Endothelial cell of umbilical vein (primary cell): ENCODE results near the gene SNPH. TPM values are rescaled to one million over a fixed set of nuclear protein-coding genes. Genes with fewer than 3 reads are reported as not detected.
"Not testable (repeated sequence)": the region's sequence is repeated elsewhere in the genome, so short reads cannot be mapped to it uniquely, and the experiment has no call there.

Source experiments
- BruUV-seq: library from RNA; stranded (reverse); fragments of 400-500 nt; replicated peaks from 2 replicates; lab custom pipeline; 2021; lab: Mats Ljungman, UMichigan
- CTCF ChIA-PET: fragments of 300-600, 350-600 bp; sonication (Branson Sonifier 250); formaldehyde crosslinking; loops from one replicate; lab custom pipeline; 2021; ENCODE audit warnings: antibody characterized with exemption, inconsistent platforms; lab: Charles Lee
- POLR2A ChIA-PET: fragments of 300-600, 350-600 bp; sonication (Branson Sonifier 250); formaldehyde crosslinking; loops from one replicate; lab custom pipeline; 2021; ENCODE audit warnings: antibody characterized with exemption, inconsistent platforms; lab: Charles Lee
- DNase-seq: peaks from one replicate; pipeline ENCODE4 v3.0.0-alpha.2; 2011; ENCODE audit warnings: low read depth, low spot score
- FAIRE-seq: peaks from 2 replicates; lab custom pipeline; 2011; peaks lifted over from hg19 to GRCh38; lab: Jason Lieb, UNC
- H2AFZ ChIP-seq: 2 replicates; pipeline ENCODE4 v1.6.0; 2012; ENCODE audit warnings: low read depth, low read length, control low read depth, inconsistent platforms
- H3K27ac ChIP-seq: 2 replicates; pipeline ENCODE4 v1.5.1; 2011; ENCODE audit warnings: low read depth, mild to moderate bottlenecking, control low read depth, low read length, moderate library complexity; ENCODE audit not compliant: insufficient read depth
- H3K27me3 ChIP-seq, 2 experiments: 2 replicates each; pipeline versions ENCODE4 v1.6.0 to v1.6.1; 2011; ENCODE audit warnings: low read length in 2 of 2, mixed read lengths in 1 of 2; ENCODE audit not compliant: control insufficient read depth in 2 of 2, insufficient read depth in 2 of 2
- H3K36me3 ChIP-seq, 2 experiments: 2 replicates in 1 of 2; 3 replicates in 1 of 2; pipeline ENCODE4 v1.5.1; 2011; ENCODE audit warnings: low read length in 2 of 2, mild to moderate bottlenecking in 1 of 2, moderate library complexity in 1 of 2; ENCODE audit not compliant: control insufficient read depth in 2 of 2, insufficient read depth in 2 of 2; ENCODE audit errors: extremely low read depth in 1 of 2
- H3K4me1 ChIP-seq: 3 replicates; pipeline ENCODE4 v1.5.1; 2011; ENCODE audit warnings: mild to moderate bottlenecking, low read length; ENCODE audit not compliant: control insufficient read depth, insufficient read depth; ENCODE audit errors: extremely low read depth
- H3K4me2 ChIP-seq: 2 replicates; pipeline ENCODE4 v1.6.1; 2011; ENCODE audit warnings: low read length, control low read depth, mixed read lengths; ENCODE audit not compliant: insufficient read depth
- H3K4me3 ChIP-seq, 3 experiments: fragments of 200-600 bp in 1 of 3; sonication (generic), shearing (Covaris generic) in 1 of 3; replicated peaks in 1 of 3; 2 replicates each; pipeline ENCODE4 v1.5.1; 2011 to 2016; ENCODE audit warnings: control low read depth in 3 of 3, low read length in 3 of 3, mild to moderate bottlenecking in 2 of 3, inconsistent platforms in 1 of 3, low read depth in 1 of 3, moderate library complexity in 1 of 3; ENCODE audit not compliant: insufficient read depth in 1 of 3
- H3K79me2 ChIP-seq: 2 replicates; pipeline ENCODE4 v1.6.0; 2012; ENCODE audit warnings: low read length, inconsistent platforms; ENCODE audit not compliant: control insufficient read depth, insufficient read depth
- H3K9ac ChIP-seq: replicated peaks from 2 replicates; pipeline ENCODE3; 2011; ENCODE audit warnings: low read length, control low read depth; ENCODE audit not compliant: insufficient read depth; ENCODE audit errors: extremely low read depth
- H3K9me1 ChIP-seq: replicated peaks from 3 replicates; pipeline ENCODE4 v1.6.0; 2011; ENCODE audit warnings: mild to moderate bottlenecking, low read length; ENCODE audit not compliant: control insufficient read depth, insufficient read depth; ENCODE audit errors: extremely low read depth
- H3K9me3 ChIP-seq: replicated peaks from 2 replicates; pipeline ENCODE4 v1.5.1; 2012; ENCODE audit warnings: low read length, inconsistent platforms; ENCODE audit not compliant: control insufficient read depth, insufficient read depth
- H4K20me1 ChIP-seq: replicated peaks from 2 replicates; pipeline ENCODE3; 2011; ENCODE audit warnings: mild to moderate bottlenecking, low read length; ENCODE audit not compliant: control insufficient read depth, insufficient read depth; ENCODE audit errors: extremely low read depth
- EZH2 ChIP-seq: IDR thresholded peaks from 2 replicates; pipeline ENCODE4 v1.6.1; 2012; ENCODE audit warnings: borderline replicate concordance, low read depth, mild to moderate bottlenecking, moderate library complexity, low read length, inconsistent platforms; ENCODE audit not compliant: severe bottlenecking
- FOS ChIP-seq: IDR thresholded peaks from 2 replicates; pipeline ENCODE4 v1.6.1; 2011; ENCODE audit warnings: mild to moderate bottlenecking, low read length, moderate library complexity, borderline replicate concordance; ENCODE audit not compliant: insufficient read depth
- GATA2 ChIP-seq: IDR thresholded peaks from 2 replicates; pipeline ENCODE4 v1.7.0; 2011; ENCODE audit warnings: low read depth, mild to moderate bottlenecking, moderate library complexity, mixed read lengths, low read length; ENCODE audit not compliant: insufficient read length, insufficient read depth
- JUN ChIP-seq: IDR thresholded peaks from 2 replicates; pipeline ENCODE4 v1.6.1; 2011; ENCODE audit warnings: borderline replicate concordance, low read depth; ENCODE audit not compliant: insufficient read length, insufficient read depth
- MYC ChIP-seq: IDR thresholded peaks from one replicate; pipeline ENCODE4 v1.6.1; 2011; ENCODE audit warnings: mild to moderate bottlenecking, low read depth, low read length
- POLR2A ChIP-seq: IDR thresholded peaks from 2 replicates; pipeline ENCODE4 v1.6.1; 2012; ENCODE audit warnings: low read depth, mild to moderate bottlenecking, control low read depth, low read length
- POLR2AphosphoS5 ChIP-seq: IDR thresholded peaks from 2 replicates; pipeline ENCODE4 v1.6.1; 2012; ENCODE audit warnings: low read depth, mild to moderate bottlenecking, control low read depth, low read length, moderate library complexity; ENCODE audit not compliant: insufficient read depth
- dilution Hi-C: fragments of 300-500 bp; cut with MboI; formaldehyde crosslinking; loops from one replicate; pipeline ENCODE4 v1.15.0; 2019; ENCODE audit warnings: low sequenced_read_pairs; ENCODE audit not compliant: extremely low pct_ligation_motif_present
- intact Hi-C: fragments of 100-400 bp; cut with micrococcal nuclease; formaldehyde crosslinking; loops from one replicate; pipeline ENCODE4 v1.10.0; 2022
- polyA plus RNA-seq, 4 experiments: library from polyadenylated mRNA; depleted of rRNA in 3 of 4; stranded (reverse) in 3 of 4; unstranded in 1 of 4; fragments of >200 nt; gene quantifications; 2 replicates each; pipeline versions ENCODE4 v1.2.1 to v1.2.3, GENCODE V29; 2011 to 2012; ENCODE audit warnings: missing spikeins in 1 of 4
- total RNA-seq: library from RNA; stranded (reverse); gene quantifications from 2 replicates; pipeline ENCODE4 v1.2.3, GENCODE V29; 2021
- TF ChIP-seq, protein P1 (sequence below): IDR thresholded peaks from 2 replicates; pipeline ENCODE4 v1.6.1; 2011; ENCODE audit not compliant: insufficient read depth, insufficient read length
- TF ChIP-seq, protein P2 (sequence below), 2 donors: IDR thresholded peaks; 1 replicate in 1 of 2; 2 replicates in 1 of 2; pipeline ENCODE4 v1.5.1; 2011; ENCODE audit warnings: low read length in 2 of 2, mild to moderate bottlenecking in 2 of 2, moderate library complexity in 2 of 2, control low read depth in 1 of 2, inconsistent platforms in 1 of 2, low read depth in 1 of 2; ENCODE audit not compliant: insufficient read depth in 1 of 2; ENCODE audit errors: extremely low read depth in 1 of 2

Gene SNPH
- total and polyA plus RNA-seq, 2 donors (not counting 3 experiments of a cell fraction or from before 2014, with no cell fraction given): 2.3 to 5.5 TPM

DNA sequence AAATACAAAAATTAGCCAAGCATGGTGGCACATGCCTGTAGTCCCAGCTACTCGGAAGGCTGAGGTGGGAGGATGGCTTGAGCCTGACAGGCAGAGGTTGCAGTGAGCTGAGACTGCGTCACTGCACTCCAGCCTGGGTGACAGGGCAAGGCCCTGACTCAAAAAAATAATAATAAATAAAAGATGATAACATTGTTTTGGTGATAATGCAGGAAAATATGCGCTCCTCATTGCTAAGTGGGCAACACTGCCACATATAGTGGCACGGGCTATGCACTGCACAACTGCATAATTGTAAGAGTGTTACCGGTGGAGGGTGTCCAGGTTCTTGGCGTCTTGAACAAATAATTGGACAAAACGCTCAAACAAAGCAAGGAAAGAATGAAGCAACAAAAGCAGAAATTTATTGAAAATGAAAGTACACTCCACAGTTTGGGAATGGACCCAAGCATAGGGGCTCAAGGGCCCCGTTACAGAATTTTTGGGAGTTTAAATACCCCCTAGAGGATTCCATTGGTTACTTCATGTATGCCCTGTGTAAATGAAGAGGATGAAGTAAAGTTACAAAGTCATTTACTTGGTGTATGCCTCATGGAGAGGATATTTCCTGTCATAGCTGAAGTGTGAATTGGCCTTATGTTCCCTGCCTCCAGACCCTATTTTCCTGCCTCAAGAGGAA is 77.5 kb downstream of the SNPH start:
- H3K36me3 ChIP-seq, H3K9me3 ChIP-seq, H3K9me1 ChIP-seq, POLR2A ChIA-PET, dilution Hi-C loops, H2AFZ ChIP-seq, H3K27me3 ChIP-seq, BruUV-seq, H3K4me3 ChIP-seq, H3K79me2 ChIP-seq, H4K20me1 ChIP-seq: not testable (repeated sequence)
- H3K9ac ChIP-seq: peak overlapping the region; percentile 66
- TF ChIP-seq JUN: peak; percentile 10
- TF ChIP-seq FOS: peak; percentile 16
- peak overlapping the region; percentile 94 for H3K27ac ChIP-seq
- FAIRE-seq (peak; percentile 69), DNase-seq (peak; percentile 51)
- CTCF ChIA-PET: interaction anchor here (0.7 to 2.0 kb wide), 8 partner anchors 11 to 160 kb away, joined by 3 to 10 read pairs (median 5); no protein-coding TSS in a partner anchor
- intact Hi-C loops: loop anchor here (5.0 kb wide), 1 partner anchor 1324 kb away; no protein-coding TSS in a partner anchor
- peaks cover 44% of the 10 kb centered on the region for H3K4me1 ChIP-seq
- H3K4me2 ChIP-seq: peak overlapping the region; percentile 70

DNA sequence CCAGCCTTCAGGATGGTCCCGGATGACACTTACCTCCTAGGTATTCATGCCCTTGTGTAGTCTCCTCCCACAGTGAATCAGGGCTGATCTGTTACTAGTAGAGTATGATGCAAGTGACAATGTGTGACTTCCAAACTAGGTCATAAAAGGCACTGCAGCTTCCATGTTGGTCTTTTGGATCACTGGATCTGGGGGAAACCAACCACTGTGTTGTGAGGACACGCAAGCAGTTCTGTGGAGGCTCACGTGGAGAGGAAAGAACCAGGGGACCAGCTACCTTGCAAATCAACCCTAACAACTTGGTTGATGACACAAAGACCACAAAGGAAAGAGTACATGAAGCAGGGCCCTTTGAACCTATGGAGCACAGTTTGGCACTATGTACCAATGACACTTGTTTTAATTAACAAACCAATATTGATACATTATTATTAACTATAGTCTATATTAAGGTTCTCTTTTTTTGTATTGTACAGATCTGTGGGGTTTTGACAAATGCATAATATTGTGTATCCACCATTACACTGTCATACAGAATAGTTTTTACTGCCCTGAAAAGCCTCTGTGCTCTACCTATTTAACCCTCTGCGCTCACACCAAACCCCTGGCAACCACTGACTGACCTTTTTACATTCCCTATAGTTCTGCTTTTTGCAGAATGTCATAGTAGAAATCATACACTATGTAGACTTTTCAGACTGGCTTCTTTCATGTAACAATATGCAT is 79.1 kb downstream of the SNPH start:
- CTCF ChIA-PET: interaction anchor here (1.1 to 1.6 kb wide), 4 partner anchors 17 to 93 kb away, joined by 3 to 8 read pairs (median 6); no protein-coding TSS in a partner anchor
- no peak for FAIRE-seq

More for the DNA sequence above, 79.1 kb downstream of the SNPH start:
- H3K36me3 ChIP-seq: no peaks in the 10 kb centered on the region
- no peaks in the 10 kb centered on the region for H3K9me1 ChIP-seq
- POLR2A ChIA-PET: no interaction called here
- no TSS peak for BruUV-seq
- intact Hi-C loops: no loop called here
- no peak overlapping the region for H3K4me2 ChIP-seq
- no peak overlapping the region for H3K9ac ChIP-seq
- H3K4me1 ChIP-seq: peaks cover 39% of the 10 kb centered on the region
- no peaks in the 10 kb centered on the region for H3K9me3 ChIP-seq
- H2AFZ ChIP-seq: no peak overlapping the region
- H4K20me1 ChIP-seq: no peaks in the 10 kb centered on the region
- TF ChIP-seq, protein P1, sequence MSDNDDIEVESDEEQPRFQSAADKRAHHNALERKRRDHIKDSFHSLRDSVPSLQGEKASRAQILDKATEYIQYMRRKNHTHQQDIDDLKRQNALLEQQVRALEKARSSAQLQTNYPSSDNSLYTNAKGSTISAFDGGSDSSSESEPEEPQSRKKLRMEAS: no peak
- TF ChIP-seq JUN (no peak), GATA2 (no peak), POLR2A (no peak), FOS (no peak), POLR2AphosphoS5 (no peak), MYC (no peak), EZH2 (no peak)
- TF ChIP-seq, protein P2, sequence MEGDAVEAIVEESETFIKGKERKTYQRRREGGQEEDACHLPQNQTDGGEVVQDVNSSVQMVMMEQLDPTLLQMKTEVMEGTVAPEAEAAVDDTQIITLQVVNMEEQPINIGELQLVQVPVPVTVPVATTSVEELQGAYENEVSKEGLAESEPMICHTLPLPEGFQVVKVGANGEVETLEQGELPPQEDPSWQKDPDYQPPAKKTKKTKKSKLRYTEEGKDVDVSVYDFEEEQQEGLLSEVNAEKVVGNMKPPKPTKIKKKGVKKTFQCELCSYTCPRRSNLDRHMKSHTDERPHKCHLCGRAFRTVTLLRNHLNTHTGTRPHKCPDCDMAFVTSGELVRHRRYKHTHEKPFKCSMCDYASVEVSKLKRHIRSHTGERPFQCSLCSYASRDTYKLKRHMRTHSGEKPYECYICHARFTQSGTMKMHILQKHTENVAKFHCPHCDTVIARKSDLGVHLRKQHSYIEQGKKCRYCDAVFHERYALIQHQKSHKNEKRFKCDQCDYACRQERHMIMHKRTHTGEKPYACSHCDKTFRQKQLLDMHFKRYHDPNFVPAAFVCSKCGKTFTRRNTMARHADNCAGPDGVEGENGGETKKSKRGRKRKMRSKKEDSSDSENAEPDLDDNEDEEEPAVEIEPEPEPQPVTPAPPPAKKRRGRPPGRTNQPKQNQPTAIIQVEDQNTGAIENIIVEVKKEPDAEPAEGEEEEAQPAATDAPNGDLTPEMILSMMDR (IDR thresholded peaks at IDR 0.05; ENCODE audit: extremely low read depth in 1 of 2, insufficient read depth in 1 of 2, low read depth in 1 of 2, low read length in 2 of 2): no peak
- H3K27ac ChIP-seq: peak overlapping the region; percentile 0
- no peaks in the 10 kb centered on the region for H3K79me2 ChIP-seq
- H3K27me3 ChIP-seq: no peaks in the 10 kb centered on the region
- no peak for DNase-seq
- dilution Hi-C loops: no loop called here
- no peak overlapping the region for H3K4me3 ChIP-seq
